HG02759 (cell line): Measurements from ENCODE around the gene MCM5.
"Not testable (repeated sequence)": the region's sequence is repeated elsewhere in the genome, so short reads cannot be mapped to it uniquely, and the experiment has no call there.

Experiments
- ATAC-seq: cut with Tn5 transposase; IDR thresholded peaks from one replicate; pipeline ENCODE4 v1.9.1; 2021; ENCODE audit warnings: mild to moderate bottlenecking, moderate library complexity; ENCODE audit not compliant: unreplicated experiment

MCM5 gene

DNA sequence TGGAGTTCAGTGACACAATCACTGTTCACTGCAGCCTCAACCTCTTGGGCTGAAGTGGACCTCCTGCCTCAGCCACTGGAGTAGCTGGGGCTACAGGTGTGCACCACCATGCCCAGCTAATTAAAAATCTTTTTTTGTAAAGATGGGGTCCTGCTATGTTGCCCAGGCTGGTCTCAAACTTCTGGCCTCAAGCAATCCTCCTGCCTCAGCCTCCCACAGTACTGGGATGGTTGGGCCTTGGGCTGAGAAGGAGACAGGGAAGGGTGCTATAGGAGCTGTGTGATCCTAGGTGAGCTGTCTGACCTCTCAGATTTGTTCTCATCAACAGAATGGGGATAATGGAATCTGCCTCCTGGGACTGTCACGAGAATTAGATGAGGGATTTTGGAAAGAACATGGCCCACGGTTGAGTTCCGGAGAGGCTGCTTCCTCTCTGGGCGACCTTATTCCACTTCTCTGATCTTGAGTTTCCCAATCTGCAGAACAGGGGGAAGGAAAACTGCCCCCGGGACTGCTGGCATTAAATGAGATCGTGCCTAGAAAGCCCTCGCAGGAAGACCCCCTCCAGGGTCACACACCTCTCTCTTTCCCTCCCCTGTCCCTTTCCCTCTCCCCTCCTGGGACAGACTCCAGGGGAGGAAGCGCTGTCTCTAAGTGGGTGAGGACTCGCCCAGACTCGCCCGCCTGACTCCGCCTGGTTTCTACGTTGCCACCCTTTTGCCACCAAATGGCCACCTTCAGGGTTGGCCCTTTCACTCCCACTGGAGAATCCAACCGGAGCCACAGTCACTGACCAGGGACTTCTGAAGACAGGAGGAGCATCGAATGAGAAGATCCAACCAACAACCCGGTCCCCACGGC is 50.1 kb downstream of the MCM5 start:
- ATAC-seq = no peak

DNA sequence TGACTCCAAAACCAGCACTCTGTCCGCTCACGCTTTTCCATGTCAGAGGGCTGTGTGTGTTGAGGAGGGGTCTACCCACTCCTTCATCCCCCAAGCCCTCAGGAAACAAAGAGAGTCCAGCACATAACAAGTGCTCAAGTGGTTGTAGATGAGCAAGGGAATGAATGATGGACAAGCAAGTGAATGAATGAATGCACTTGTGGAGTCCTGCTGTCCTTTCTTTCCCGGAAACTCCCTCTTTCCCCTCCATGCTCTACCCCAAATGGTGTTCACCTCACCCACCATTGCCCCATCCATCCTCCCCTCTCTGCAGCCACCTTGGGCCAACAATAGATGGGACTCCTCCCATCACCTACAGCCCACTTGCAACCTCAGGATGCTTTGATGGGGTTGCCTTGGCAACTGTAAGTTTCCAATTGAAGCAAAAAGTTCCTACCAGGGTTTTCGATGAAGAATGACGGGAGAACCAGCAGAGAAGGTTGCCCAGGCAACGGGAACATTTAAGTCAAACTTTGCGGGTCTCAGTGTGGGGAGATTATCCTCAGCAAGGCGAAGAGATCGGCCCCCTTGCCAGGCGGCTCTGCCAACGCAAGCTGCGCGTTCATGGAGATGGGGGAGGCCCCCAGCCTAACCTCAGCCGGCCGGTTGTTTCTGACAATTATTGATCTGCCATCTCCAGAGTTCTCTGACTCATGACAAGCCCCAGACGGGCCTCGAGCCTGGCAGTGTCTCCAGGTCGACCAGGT is 51.1 kb downstream of the MCM5 start:
- no peak for ATAC-seq

DNA sequence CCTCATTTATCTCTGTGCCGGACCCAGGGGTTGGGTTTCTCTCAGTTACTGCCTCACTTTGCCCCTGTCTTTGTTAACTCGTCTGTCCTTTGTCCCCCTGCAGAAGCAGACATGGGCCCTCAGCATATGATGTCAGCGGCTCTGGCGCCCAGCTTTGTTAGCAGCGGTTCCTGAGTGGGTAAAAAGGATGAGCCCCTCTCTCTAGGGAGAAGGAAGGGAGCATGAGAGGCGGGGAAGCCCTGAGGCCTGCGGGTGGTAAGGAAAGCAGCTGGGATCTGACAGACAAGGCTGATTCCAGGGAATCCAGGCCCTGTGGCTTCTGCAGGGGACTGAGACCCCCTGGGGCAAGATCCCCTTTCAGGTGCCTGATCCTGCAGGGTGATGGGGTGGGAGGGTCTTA is 51.7 kb downstream of the MCM5 start:
- ATAC-seq = no peak

DNA sequence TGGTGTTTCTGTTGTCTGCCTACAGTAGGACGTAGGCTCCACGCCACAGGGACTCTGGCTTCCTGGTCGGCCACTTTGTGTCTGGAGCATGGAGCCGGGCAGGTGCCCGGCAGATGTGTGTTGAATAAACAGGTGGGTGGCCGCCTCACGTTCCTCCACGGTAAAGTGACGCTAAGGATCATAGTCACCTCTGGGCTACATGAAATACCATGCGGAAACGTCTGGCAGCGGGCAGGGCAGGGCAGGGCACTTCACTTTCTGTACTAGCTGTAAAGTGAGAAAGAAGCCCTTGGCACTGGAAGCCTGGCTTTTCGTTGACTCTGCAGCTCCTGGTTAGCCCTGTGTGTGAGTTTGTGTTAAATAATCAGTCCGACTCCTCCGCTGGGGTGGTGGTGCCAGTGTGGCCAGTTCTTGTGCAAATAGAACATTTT is 52.4 kb downstream of the MCM5 start:
- ATAC-seq = no peak

DNA sequence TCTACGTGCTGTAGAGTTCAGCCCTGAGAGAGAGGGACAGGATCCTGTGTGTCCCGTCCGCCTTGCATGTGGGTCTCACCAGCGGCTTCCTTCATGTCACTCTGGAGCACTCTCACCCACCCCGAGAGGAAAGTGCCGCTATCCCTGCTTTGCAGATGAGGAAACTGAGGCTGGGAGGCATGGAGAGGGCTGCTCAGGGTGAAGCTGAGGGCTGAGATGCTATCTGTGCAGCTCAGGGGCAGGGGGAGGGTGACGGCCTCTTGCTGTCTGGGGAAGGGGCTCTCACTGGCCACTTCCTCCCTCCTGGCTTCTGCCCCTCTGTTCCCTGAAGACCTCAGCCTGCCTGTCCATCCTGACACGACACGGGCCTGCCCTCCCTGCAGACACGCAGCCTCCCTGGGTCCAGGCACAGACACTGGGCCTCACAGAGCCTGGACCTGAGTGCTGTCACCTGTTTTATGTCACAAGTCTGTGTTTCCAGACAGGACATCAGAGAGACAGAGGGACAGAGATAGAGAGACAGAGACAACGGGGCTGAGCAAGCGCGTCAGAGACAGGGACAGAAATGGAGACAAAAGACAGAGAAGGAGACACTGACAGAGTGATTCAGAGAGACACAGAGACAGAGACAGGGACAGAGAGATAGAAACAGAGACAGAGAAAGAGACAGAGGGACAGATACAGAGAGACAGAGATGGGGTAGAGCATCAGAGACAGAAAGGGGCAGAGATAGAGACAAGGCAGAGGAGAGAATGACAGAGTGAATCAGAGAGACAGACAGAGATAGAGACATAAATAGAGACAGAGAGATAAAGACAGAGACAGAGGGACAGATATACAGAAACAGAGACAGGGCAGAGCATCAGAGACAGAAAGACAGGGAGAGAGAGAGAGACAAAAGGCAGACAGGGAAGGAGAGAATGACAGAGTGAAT is 53.1 kb downstream of the MCM5 start:
- ATAC-seq = no peak

DNA sequence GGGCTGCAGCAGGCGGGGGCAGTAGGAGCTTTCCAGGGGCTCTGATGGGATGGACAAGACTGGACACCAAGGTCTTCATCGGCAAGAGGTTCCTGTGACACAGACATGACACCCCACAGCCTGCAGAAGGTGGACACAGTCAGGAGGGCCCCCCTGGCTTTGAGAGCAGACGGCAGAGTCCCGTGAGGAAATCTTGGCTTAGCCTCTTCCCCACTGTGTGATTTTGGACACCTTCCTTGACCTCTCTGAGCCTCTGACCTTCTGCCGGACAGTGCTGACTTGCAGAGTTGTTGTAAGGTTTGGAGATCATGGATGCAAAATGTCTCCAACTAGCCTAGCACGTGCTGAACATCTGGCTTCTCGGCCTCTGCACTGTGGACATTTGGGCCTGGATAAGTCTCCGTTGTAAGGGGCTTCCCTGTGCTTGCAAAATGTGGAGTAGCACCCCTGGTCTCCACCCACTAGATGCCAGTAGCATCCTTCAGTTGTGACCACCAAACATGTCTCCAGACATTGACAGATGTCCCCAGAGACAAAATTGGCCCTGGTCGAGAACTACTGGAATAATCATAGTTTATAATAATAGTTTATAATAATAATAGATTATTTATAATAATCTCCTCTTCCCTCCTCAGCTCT is 54.6 kb downstream of the MCM5 start:
- ATAC-seq = no peak

DNA sequence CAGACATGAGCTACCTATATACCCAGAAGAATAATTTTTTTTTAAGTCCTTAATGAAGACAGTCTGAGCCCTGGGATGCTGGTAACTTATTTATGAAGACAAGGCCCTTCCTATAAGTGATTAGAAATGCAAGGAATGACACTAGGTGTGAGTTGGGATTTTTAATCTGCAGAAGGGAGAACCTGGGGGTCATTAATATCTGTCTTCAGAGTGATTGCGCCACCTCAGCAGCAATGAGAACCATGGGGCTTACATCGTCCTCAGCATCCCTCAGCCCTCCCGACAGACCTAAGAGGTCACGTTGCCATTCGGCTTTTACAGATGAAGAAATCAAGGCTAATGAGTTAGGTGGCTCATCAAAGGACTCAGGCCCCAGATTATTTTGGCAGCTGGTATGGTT is 55.6 kb downstream of the MCM5 start:
- no peak for ATAC-seq

DNA sequence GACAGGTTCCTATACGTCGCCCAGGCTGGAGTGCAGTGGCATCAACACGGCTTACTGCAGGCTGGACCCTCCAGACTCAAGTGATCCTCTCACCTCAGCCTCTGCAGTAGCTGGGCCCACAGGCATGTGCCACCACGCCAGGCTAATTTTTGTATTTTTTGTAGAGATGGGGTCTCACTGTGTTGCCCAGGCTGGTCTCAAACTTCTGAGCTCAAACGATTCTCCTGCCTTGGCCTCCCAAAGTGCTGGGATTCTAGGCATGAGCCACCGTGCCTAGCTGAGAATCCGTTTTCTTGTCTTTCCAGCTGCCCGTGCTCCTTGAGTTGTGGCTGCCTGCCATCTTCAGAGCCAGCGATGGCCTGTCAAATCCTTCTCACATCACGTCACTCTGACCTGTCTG is 56.8 kb downstream of the MCM5 start:
- ATAC-seq = no peak

DNA sequence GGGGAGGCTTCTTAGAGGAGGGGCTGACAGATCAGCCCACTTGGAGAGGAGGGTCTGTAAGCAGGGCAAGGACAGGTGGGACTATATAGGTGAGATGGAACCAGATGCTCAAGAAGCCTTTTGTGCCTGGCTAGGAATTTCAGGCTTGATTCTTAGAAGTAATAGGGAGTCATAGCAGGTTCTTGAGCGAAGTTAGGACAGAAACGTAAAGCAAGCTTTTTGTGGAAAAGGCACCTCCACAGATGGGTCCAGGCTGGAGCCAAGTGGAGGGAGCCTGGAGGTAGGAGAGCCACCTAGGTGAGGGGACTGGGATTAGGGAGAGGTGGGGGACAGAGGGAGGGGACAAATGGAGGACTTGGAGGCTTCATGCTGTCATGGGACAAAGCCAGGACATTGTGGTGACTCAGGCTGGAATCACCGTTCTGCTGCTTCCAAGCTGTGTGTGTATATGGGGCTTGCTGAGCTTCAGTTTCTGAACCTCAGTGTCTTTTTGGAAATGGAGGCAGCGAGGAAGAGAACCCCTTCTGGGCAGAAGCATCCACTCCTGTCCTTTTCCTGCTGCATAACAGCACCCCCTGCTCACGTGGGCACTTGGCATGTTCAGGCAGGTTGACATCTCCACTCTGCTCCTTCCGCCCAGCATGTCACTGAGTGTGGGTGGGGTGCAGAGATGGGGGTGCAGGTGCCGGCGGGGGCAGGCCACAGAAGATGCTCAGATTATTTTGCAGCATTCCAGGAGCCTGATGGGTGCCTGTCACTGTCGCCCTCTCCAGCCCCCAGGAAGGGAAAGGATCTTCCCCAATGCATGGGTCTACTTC is 58.0 kb downstream of the MCM5 start:
- ATAC-seq = no peak

DNA sequence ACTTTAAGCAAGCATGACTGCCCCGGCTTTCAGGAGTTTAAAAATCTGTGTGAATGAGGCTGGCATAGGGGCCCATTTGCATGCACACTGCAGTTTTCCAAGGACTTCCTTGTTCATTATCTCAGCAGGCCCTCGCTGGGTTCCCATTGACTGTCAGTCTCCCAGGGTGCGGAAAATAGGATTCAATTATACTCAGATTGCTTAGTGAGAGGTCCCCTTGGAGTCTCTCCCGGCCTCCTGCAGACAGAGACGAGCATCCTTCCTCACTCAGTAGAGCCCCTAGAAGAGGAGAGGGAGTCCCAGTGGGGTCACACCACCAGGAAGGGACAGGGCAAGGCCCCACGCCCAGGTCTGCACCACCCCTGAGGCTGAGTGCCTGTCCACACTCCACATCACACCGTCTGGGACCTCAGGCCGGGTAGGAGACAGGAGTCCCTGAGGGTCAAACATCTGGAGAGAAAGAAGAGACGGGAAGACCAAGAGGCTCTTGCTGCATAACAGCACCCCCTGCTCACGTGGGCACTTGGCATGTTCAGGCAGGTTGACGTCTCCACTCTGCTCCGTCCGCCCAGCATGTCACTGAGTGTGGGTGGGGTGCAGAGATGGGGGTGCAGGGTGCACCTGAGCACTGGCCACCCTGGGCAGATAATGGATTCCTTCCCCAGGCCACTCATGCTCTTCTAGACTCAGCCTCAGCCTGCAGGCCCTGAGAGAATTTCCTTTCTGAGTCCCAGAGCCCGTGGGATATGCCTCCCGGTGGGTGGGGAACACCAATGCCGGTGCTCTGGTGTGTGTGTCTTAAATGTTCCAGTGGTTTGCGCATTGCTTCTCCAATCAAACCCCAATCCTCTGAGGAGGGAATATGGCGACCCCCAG is 58.8 kb downstream of the MCM5 start:
- no peak for ATAC-seq

DNA sequence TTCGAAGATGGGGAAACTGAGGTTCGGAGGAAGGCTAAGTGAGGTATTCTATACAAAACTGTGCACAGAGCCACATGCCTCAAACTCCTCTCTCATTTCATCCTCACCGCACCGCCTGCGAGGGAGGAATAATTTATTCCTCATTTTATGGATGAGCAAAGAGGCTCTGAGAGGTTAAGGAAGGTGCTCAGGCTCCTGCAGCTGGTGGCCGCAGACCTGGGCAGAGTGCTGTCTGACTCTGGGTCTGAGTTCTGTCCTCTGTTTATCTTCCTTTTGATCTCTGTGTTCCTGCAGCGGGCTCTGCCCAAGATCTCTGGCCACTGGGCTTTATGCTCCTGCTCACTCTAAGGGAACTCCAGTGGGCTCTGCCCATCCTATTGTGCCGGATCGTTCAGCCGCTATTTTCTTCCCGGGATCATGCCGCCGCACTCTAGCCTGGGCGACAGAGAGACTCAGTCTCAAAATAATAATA is 59.5 kb downstream of the MCM5 start:
- no peak for ATAC-seq

DNA sequence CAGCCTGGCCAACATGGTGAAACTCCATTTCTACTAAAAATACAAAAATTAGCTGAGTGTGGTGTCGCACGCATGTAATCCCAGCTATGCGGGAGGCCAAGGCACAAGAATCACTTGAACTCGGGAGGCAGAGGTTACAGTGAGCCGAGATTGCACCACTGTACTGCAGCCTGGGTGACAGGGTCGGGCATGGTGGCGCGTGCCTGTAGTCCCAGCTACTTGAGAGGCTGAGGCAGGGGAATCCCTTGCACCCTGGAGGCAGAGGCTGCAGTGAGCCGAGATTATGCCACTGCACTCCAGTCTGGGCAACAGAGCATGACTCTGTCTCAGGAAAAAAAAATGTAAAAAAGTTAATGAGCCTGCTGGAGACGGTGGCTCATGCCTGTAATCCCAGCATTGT is 60.0 kb downstream of the MCM5 start:
- not testable (repeated sequence) for ATAC-seq

DNA sequence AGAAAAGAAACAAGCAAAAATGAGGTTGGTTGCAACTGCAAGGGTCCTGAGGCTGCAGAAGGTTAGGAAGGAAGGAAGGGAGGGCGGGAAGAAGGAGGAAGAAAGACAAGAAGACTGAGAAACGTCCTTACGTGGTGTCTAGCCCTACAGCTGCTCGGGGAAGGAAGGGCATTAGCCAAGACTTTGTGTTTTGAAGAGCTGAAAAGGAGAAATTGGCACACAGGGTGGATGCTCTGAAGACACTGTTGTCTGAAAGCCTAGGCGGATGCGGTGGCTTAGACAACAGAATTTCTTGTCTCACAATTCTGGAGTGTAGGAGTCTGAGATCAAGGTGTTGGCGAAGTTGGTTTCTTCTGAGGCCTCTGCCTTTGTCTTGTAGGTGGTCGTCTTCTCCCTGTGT is 60.7 kb downstream of the MCM5 start:
- ATAC-seq = no peak

DNA sequence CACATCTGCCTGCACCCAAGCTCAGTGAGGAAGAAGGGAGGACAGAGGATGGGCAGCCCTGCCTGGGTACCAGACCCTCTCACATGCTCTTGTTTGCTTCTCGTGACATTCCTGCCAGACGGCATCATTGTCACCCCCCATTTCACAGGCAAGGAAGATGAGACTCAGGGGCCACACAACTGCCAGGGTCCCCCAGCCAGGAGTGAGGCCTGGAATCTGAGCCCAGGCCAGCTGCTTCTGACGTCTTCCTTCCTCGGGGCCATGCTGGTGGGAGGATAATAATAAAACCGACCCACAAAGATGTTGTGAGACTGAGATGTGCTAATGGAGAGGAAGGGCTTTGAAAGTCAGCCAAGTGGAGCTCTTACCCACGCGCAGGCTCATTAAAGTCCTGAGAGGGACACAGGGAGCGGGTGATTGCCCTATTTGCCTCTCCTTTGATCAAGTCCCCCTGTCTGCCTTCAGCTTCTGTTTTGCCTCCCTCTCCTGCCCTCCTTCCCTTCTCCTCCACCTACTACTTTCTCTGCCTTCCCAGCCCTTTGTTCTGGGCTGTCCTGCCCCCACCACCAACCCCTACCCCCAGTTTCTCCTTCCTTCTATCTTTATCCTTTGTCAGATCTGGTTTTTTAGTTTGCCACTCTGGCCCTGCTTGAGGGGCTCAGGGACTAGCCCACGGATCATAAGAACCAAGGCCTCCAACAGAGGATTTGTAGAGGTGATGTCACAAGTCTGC is 62.7 kb downstream of the MCM5 start:
- no peak for ATAC-seq

DNA sequence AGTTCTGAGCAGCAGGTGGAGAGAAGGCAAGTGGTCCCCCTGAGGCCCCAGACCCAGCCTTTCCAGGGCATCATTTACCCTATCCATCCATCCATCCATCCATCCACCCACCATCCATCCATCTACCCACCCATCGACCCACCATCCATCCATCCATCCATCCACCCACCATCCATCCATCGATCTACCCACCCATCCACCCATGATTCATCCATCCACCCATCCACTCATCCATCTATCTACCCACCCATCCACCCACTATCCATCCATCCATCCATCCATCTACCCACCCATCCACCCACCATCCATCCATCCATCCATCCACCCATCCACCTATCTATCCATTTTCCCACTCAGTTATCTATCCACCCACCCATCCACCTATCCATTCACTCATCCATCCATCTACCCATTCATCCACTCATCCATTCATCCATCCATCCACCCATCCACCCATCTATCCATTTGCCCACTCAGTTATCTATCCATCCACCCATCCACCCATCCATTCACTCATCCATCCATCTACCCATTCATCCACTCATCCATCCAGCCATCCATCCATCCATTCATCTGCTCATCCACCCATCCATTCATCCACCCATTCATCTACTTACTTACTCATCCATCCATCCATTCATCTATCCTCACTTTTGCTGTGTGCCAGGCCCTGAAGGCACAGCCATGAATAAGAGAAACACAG is 63.4 kb downstream of the MCM5 start:
- ATAC-seq = no peak

DNA sequence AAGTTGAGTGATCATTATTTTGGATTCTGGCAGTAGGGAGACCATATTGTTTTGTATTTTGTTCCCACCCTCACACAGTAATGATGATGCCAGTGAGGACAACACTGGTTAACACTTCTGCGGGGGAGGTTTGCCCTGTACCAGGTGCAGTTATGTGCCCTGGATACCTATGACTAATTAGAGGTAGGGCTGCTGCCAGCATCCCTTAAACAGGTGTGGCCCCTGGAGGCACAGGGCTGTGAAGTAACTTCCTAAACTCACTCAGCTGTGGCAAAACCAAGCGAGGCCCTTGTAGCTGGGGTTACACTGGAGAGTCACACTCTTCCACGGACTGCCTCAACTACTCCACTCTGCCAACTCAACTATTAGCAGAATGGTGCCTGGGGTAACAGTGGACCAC is 64.5 kb downstream of the MCM5 start:
- no peak for ATAC-seq

DNA sequence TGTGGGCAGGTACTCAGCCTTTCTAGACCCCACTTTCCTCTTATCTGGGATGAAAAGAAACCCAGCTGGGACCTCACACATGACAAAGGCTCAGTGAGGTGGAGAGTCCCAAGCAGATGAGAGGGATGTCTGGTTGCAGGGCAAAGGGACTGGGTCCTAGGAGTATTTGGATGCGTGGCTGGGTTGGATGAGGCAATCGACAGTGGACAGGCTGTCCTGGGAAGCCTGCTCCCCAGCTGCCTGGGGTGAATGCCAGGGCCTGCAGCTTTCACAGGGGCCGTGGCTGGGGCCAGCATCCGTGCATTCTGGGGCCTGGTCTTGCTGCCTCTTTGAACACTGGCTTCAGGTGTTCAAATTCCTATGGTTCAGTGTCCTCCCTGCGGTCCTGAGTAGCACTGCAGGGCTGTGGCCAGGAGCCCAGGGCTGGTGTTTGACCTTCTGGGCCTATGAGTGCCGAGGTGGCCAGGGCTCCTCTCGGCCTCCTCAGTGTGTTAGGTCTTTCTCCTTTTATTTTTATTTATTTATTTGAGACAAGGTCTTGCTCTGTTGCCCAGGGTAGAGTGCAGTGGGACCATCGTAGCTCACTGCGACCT is 65.3 kb downstream of the MCM5 start:
- ATAC-seq = no peak
